NCI-H774 (cell line): ENCODE results near the gene CAPN13.

ENCODE experiments used
- DNase-seq: peaks from one replicate; lab custom pipeline; 2025; lab: John Stamatoyannopoulos, UW

Gene CAPN13

GRCh38 chr2:30807249-30807648, at the start of gene CAPN13:
Gene CAPN13, minus strand, starts transcription at chr2:30807446. Its CDS starts 20,121 bp downstream, at chr2:30787325.
- DNase-seq, result peak; percentile 25

GRCh38 chr2:30847841-30848240, 40.6 kb upstream of the CAPN13 start:
- DNase-seq, result no peak

GRCh38 chr2:30847329-30847728, 40.1 kb upstream of the CAPN13 start:
- no peak for DNase-seq

GRCh38 chr2:30828586-30828985, 21.3 kb upstream of the CAPN13 start:
- no peak for DNase-seq

GRCh38 chr2:30826916-30827315, 19.7 kb upstream of the CAPN13 start:
- no peak for DNase-seq

- DNase-seq, result no peak
These were observed 19.2 kb upstream of the CAPN13 start for GRCh38 chr2:30826481-30826880.

GRCh38 chr2:30823452-30823851, 16.2 kb upstream of the CAPN13 start:
- no peak for DNase-seq

- no peak for DNase-seq
These were observed 14.7 kb upstream of the CAPN13 start for GRCh38 chr2:30821960-30822359.

GRCh38 chr2:30820381-30821055, 13.3 kb upstream of the CAPN13 start:
- no peak for DNase-seq

- DNase-seq, result no peak
These were observed 2.7 kb upstream of the CAPN13 start for GRCh38 chr2:30809938-30810337.

GRCh38 chr2:30808695-30809094, 1.4 kb upstream of the CAPN13 start:
- no peak for DNase-seq

GRCh38 chr2:30803281-30803680, 4.0 kb downstream of the CAPN13 start:
- no peak for DNase-seq

GRCh38 chr2:30802611-30803010, 4.6 kb downstream of the CAPN13 start:
- no peak for DNase-seq

GRCh38 chr2:30801821-30802455, 5.3 kb downstream of the CAPN13 start:
- no peak for DNase-seq

GRCh38 chr2:30800159-30800558, 7.1 kb downstream of the CAPN13 start:
- no peak for DNase-seq

GRCh38 chr2:30799366-30799765, 7.9 kb downstream of the CAPN13 start:
- DNase-seq, result no peak

- peak; percentile 15 for DNase-seq
These were observed 8.7 kb downstream of the CAPN13 start for GRCh38 chr2:30798536-30798991.

GRCh38 chr2:30797381-30798015, 9.7 kb downstream of the CAPN13 start:
- DNase-seq, result no peak

GRCh38 chr2:30796699-30797098, 10.5 kb downstream of the CAPN13 start:
- DNase-seq, result no peak

GRCh38 chr2:30792521-30792920, 14.7 kb downstream of the CAPN13 start:
- DNase-seq, result no peak

GRCh38 chr2:30790879-30791278, 16.4 kb downstream of the CAPN13 start:
- DNase-seq, result no peak

- no peak for DNase-seq
These were observed 17.5 kb downstream of the CAPN13 start for GRCh38 chr2:30789670-30790210.
